NCI-H748 treated with DMSO at 0.1 percent for 48 hours (cell line): ENCODE measurements around the gene CPAMD8.
A peak's percentile ranks its signal among the peaks of the same experiment; 100 is the strongest.

Source experiments
- DNase-seq: peaks from one replicate; lab custom pipeline; 2025; lab: John Stamatoyannopoulos, UW

CPAMD8 gene

DNA sequence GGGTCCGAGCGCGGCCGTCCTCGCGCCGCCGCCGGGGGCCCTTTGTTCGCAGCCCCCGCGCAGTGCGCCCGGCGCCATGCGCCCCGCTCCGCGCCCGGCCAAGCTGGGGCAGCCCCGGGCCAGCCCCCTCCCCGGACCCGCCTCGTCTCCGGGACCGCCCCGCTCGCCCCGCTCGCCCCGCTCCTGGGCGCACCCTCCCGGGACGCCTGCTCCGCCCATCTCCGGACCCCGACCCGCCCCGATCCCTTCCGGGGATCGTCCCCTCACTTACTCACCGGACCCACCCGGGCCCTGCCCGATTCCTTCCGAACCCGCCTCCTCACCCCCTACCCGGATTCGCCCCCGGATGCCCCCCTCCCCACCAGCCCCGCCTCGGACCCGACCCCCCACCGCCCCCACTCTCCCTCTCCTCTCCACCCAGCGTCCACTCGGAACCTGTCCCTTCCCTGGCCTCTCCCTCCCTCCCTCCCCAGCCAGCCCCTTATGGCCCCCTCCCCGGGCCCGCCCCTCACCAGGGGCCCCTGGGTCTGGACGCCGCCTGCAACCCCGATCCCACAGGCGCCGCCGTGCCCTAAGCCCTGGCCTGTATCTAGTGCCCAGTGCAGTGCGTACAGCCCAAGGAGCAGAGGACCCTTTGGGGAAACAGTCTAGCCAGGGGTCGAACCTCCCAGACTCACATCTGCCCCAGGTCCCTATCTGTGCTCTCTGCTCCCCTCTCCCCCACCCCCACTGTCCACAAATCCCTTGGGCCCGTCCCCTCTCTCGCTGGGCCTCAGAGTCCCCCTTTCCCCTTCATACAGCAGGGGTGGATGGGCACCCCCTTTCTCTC is at the start of gene CPAMD8:
Gene CPAMD8, minus strand, starts transcription at position 105 of the 829 bp plus-strand sequence. CDS start 168 bp downstream, outside the sequence.
- no peak for DNase-seq

DNA sequence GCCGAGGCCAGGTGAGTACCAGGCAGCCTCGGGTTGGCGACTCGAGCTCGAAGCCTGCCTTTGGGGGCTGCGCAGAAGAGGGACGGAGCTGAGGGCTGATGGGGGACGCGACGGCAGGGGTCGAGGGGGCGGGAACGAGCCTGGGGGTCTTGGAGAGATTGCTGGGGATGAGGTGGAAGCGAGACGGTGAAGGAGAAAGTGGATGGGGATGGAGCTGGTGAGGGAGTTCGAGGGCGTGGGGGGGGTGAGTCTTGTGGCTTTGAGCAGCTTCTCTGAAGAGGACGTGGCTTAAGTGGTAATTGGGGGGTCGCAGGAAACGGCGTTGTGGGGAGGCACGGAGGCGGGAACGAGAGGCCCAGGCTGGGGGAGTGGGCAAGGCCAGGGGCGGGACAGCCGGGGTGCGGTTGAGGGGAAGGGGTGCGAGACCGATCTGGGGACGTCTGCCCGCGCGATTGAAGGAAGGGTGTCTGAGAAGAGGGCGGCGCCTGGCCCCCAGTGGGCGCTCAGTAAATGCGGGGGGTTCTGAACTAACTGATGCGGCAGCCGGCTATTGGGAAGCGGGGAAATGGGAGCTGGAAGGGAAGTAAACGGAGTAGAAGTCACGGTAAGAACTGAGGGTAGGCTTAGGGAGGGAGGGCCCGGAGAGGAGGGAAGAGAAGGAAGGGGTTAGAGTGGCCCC is 49.4 kb upstream of the CPAMD8 start:
- no peak for DNase-seq

DNA sequence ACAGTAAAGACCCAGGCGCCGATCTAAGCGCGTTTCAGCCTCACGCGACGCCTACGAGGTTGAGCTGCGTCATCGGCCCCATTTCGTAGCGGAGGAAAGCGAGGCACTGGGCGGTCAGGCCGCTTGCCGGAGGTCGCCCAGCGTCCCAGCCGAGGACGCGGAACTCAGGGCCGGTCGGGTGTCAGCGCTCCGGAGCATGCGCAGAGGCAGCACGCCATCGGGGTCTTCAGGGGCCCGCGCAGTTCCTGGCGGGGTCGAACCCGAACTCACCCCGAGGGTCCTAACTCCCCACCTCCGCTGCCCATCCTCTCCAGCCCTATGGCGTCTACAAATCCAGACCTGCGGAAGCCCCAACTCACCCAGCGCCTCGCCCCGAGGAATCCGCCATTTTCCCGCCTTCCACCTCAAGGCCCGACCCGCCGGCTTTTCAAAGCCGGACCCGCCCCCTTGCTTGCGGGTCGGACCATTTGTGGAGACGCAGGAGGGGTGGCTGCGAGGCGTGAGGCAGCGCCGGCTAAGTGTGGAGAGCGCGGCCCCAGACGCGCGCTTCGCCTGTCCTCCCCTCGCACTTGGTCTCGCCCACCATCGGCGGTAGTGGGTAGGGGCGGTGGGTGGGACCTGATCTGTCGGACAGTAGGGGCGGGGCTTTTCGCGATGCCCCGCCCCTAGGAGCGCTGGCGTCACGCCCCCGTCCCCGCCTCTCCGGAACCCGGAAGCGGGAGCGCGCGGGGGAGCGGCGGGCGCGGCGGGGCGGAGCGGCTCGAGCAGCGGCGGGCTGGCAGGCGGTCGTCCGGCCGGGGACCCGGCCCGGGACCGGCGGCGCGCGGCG is 48.6 kb upstream of the CPAMD8 start, which contains the start of the genes HAUS8 and MYO9B:
Gene HAUS8, minus strand, starts transcription at position 418 of the 829 bp plus-strand sequence. Its CDS starts 30 bp downstream, at position 388.
Gene MYO9B, plus strand, starts transcription at position 743 of the 829 bp plus-strand sequence. CDS start 25,941 bp downstream, outside the sequence.
- DNase-seq, result peak; percentile 88

DNA sequence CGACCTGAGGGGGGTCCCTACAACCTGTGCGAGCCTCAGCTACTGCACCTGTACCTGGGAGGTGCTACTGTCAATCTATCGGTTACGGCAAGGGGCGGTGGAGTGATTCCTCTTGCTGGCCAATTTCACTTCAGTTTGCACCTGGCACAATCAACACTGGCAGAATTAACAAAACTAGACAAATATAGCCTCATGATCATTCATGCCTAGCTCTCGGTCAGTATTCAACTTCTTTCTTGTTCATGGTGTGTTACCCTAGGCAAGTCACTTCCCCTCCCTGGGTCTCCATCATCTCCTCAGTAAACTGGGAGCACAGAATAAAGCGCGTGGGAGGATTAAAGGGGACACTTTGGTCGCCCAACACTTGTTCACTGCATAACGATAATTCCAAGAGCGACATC is 48.0 kb upstream of the CPAMD8 start:
- peak; percentile 12 for DNase-seq

DNA sequence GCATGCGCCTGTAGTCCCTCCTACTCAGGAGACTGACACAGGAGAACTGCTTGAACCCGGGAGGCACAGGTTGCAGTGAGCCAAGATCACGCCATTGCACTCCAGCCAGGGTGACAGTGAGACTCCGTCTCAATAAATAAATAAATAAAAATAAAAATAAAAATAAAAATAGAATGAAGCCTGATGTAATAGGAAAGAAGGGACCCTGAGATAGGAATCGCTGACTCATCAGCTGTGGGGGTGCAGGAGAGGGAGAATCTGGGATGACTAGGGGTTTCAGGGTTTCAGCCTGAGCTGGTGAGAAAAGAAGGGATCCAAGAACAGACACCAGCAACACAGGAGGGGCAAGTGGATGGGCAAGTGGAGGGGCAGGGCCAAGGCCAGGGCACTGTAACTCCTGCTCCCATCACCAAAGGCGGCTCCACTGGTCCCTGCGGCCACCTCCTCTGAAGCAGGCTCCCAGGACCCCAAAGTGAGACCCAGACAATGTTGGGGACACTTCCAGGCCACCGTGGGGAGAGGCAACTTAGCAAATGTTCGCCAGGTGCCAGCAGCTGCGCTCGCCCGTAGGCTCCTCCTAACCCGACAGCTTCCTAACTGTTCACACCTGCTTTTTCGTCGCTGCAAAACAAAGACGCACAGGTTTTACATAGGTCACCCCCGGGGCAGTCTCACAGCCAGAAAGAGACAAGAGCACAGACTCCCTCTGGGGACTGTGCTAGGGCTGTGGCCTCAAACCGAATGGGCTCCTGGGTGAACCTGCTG is 47.4 kb upstream of the CPAMD8 start:
- peak; percentile 11 for DNase-seq

DNA sequence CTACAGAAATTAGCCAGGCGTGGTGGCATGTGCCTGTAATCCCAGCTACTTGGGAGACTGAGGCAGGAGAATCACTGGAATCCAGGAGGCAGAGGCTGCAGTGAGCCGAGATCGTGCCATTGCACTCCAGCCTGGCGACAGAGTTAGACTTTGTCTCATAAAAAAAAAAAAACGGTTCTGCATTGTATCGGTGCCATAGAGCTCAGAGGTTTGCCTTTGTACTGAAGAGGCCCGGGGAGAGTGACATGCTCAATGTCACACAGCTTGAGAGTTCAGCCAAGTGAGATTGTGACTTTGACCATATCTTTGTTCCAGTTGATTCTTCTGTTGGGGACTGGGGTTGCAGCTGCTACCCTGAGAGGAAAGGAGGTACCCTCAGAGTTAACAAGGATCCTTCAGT is 44.3 kb upstream of the CPAMD8 start:
- no peak for DNase-seq

DNA sequence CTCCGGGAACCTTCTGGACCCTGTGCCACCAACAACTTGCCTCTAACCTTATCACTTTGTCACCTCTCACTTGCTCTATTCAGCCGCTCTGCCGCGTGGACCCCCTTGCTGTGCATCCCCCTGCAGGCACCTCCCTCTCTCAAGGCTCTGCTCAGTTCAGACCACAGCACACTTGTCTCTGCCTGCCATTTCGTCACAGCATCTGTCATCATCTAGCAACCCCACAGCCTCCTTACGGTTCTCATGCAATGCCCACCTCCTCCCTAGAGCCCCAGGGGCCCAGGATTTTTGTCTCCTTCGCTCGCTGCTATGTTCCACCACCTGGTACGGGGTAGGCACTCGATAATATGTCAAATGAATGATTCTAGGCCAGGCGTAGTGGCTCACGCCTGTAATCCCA is 43.8 kb upstream of the CPAMD8 start:
- no peak for DNase-seq

DNA sequence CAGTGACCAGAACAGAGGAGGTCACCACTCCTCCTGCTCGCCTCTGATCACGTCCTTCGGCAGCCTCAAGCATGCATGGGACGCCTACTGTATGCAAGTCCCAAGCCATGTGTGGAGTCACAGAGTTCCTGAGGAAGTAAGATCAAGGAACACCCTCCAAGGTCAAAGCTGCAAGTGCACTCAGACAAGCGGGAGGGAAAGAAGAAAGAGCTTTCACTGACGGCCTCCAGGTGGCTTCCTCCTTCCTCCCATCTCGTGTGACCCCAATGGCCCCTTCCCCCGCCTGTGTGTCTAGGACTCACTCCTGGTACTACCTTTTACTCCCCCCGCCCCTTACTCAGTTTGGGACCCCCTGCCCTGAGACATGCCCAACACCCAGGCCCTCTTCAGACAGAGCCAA is 42.6 kb upstream of the CPAMD8 start:
- no peak for DNase-seq

DNA sequence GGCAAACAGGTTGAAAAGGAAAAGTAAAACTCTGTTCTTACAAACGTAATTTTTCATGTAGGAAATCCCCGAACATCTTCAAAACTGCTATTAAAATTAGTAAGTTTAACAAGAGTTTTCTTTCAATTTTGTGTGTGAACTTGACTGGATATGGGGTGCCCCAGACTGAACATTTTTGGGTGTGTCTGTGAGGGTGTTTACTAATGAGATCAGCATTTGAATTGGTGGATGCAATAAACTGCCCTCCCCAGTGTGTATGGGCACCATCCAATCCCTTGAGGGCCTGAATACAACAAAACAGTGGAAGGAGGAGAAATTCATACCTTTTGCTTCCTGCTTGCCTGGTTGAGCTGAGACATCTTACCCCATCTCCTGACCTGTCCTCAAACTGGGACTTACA is 36.8 kb upstream of the CPAMD8 start:
- no peak for DNase-seq

DNA sequence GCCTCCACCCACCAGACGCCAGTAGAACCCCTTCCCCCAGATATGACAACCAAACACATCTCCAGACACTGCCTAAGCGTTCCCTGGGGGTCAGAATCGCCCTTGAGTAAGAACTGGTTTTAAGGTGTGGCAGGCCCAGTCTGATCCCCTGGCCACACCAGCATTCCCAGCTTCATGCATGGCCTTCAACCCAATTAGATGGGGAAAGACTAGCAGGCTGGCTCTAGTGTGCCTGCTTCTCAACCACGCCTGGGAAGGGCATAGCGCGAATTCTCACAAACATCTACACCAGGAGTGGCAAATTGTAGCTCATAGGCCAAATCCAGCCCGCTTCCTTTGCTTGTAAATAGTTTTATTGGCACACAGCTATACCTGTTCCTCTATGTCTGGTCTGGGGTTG is 35.1 kb upstream of the CPAMD8 start:
- DNase-seq, result no peak

DNA sequence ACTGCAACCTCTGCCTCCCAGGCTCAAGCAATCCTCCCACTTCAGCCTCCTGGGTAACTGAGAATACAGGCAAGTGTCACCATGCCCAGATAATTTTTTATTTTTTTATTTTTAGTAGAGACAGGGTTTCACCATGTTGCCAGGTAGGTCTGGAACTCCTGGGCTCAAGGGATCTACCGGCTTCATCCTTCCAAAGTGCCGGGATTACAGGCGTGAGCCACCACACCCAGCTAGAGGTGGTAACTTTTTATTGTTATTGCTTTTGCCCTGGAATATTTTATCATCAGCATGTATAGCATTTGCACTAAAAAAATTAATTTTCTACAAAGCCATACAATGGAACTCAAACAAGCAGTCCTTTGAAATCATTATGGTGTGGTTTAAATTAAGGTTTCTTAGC is 34.6 kb upstream of the CPAMD8 start:
- no peak for DNase-seq

DNA sequence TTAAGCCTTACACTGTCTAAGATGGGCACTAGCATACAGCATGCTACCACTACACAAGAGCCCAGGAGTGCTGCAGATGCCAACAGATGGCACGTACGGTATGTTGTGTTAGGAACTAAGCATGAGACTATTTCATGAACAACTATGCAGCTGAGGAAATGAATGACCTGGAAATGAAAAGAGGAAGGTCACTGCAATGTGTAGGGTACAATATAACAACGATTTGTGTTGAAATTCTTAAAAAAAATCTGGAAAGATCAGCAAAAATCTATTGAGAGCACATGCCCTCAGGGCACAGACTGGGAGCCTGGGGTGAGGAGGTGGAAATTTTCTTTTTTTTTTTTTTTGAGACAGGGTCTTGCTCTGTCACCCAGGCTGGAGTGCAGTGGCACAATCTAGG is 34.2 kb upstream of the CPAMD8 start:
- no peak for DNase-seq

DNA sequence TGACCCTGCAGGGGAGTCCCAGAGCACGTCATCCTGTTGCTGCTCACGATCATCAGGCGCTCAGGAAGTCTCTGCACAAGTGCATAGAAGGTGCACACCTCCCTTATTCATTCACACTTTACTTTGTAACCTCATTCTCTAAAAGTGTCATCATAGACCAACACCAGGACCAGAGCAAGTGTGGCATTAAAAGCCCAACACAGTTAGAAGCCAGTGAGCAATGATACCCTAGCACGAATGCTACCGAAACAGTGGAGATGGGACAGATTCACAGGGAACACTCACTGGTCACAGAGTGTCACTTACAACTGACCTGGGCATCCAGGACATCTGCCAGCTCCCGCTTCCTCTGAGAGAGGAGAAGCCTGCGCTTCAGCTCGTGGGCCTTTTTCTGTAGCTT is 31.6 kb upstream of the CPAMD8 start:
- DNase-seq, result no peak

DNA sequence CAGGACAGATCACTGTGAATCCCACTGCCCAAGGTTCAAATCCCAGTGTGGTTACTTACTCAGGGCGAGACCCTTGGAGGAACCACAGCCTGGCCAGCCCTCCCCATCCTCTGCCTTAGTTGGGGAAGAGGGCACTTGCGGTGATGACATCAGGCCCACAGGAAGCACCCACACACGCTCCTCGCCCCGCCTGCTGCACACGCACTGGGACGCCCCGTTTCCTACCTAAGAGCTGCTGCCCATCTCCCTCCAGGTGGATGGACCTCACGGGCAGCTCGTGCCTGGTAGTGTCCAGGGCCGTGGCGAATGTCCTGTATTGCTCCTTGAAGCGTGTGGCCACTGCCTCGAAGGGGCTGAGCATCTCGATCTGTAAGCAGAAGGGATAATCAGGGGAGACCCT is 29.0 kb upstream of the CPAMD8 start:
- DNase-seq, result no peak

DNA sequence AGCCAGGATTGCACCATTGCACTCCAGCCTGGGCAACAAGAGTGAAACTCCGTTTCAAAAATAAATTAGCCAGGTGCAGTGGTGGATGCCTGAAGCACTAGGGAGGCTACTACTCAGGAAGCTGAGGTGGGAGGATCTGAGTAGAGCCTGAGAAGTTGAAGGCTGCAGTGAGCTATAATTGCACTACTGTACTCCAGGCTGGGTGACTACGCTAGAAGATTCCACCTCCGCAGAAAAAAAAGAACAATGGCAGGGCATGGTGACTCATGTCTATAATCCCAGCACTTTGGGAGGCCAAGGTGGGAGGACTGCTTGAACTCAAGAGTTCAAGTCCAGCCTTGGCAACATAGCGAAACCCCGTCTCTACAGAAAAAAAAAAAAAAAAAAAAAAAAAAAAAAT is 28.1 kb upstream of the CPAMD8 start:
- no peak for DNase-seq

DNA sequence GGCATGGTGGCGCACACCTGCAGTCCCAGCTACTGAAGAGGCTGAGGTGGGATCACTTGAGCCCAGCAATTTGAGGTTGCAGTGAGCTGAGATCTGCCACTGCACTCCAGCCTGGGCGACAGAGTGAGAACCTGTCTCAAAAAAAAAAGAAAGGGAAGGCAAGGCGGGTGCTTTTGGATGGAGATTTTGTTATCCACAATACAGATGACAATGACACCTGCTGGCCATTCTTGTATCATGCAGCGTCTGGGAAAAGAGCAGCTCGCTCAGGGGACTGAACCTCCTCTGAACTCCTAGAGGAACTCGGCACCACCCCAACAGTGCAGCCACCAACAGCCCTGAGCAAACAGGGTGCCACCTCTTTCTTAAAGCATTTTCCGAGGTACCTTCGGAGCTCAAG is 25.8 kb upstream of the CPAMD8 start:
- DNase-seq, result peak; percentile 3

DNA sequence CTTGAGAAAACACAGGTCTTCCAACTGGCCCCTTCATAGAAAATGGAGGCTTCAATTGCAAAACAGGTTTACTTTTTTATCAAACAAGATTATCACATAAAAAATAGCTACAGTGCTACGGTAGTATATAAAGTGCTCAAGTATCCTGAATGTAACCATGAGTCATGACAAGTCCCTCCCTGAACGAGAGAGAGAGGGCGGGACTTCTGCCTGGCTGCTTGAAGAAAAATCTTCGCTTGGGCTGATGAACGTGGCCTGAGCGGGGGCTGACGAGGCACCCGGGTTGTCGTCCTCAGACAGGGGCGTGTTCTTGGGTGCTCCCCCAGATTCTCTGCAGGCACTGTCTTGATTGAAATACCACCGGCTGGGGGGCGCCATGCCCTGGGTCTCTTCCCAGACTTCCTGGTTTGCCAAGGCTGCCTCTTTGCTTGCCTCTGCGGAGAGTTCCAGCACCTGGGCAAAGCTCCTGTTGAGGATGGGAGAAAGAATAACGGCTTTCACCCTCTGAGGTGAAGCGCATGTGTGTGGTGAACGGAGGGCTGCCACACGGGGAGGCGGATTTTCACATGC is 23.2 kb upstream of the CPAMD8 start:
- no peak for DNase-seq

DNA sequence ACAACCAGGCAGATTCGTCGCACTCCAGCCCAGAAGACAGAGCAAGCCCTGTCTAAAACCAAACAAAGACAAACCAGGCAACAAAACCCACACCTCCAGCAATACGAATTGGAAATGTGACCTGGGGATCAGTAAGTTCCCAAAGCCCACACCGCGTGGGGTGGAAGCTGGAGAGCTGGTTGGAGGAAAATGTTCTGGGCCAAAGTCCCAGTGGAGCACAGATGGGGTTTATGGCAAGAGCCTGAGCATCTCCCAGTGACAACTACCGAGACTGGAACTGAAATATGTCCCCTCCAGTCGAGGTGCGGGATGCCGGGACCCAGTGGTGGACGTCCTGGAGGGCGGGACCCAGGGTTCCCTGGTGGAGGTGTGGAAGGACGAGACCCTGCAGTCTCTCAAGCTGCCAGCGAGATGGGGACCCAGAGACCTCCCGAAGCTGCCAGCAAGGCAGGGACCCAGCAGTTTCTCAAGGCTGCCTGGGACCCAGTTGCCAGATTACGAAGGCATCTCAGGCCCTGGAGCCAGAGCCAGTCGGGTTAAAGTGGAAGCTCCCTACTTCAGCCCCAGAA is 22.4 kb upstream of the CPAMD8 start:
- no peak for DNase-seq

DNA sequence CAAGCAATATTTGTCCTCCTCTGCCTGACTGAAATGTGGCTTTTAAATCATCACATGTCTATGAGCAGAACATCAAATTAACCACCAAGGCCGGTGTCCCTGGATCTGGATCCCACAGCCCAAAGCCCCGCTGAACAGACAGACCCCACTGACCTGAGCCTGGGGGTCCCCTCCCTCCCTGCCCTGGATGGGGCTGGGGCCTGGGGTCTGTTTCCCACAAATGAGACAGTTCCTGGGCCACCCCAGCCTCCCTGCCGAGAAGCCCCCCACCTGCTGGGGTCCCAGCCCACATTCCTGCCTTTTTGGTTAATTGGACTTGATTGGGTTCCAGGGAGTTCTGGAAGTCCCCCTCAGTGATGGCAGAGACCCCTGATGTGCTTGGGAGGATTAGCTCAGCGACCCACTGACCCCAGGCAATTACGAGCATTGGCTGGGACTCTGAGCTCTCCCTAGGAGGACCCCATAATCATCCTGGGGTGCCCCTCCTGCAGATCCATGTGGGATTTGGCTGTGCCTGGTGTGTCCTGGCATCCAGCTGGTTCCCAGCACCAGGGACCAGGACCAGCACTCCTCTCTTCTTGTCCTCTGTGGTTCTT is 19.4 kb upstream of the CPAMD8 start:
- no peak for DNase-seq

DNA sequence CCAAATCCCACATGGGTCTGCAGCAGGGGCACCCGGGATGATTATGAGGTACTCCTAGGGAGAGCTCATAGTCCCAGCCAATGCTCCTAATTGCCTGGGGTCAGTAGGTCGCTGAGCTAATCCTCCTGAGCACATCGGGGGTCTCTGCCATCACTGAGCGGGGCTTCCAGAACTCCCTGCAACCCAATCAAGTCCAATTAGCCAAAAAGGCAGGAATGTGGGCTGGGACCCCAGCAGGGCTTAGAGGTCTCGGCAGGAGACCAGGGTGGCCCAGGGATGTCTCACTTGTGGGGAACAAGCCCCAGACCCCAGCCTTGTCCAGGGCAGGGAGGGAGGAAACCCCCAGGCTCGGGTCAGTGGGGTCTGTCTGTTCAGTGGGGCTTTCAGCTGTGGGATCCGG is 17.1 kb upstream of the CPAMD8 start:
- DNase-seq, result no peak

DNA sequence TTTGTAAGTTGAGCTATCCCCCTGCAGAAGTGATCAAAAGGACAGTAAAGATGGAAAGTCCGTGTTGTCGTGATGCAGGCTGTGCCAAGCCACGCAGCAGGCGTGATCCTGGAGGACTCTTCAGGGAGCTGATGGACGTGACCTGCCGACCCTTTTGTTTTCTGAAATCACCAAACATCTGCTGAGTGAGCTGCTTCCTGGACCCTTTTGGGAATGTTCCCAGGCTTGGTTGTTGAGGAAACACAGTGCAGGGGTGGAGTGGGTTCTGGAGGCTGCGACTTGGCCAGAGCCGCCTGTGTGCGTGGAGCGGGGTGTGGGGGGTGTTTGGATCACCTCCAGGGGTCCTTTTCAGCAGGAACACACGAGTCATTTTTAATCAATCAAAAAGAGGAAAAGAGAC is 15.4 kb upstream of the CPAMD8 start:
- DNase-seq, result peak; percentile 35
